Vagina (tissue), 2 donors: Measurements from ENCODE around the gene UBE2I. TPM values are rescaled to one million over a fixed set of nuclear protein-coding genes. Genes with fewer than 3 reads are reported as not detected.

Source experiments
- DNase-seq, 2 donors: peaks; one replicate each; pipeline ENCODE4 v3.0.0-alpha.2; 2017; ENCODE audit errors: extremely low spot score in 2 of 2
- H3K27ac ChIP-seq: fragments of 200-600 bp; sonication (generic); one replicate; pipeline ENCODE4 v1.5.1; 2019
- H3K27me3 ChIP-seq: fragments of 200-600 bp; sonication (generic); one replicate; pipeline ENCODE4 v1.5.1; 2019
- H3K36me3 ChIP-seq, 2 donors: fragments of 200-600 bp; sonication (generic); one replicate each; pipeline ENCODE4 v1.5.1; 2017 to 2019
- H3K4me1 ChIP-seq: fragments of 200-600 bp; sonication (generic); one replicate; pipeline ENCODE4 v1.5.1; 2019
- H3K4me3 ChIP-seq, 2 donors: fragments of 200-600 bp; sonication (generic); 1 replicate in 1 of 2; 2 replicates in 1 of 2; pipeline ENCODE4 v1.5.1; 2016 to 2019
- H3K9me3 ChIP-seq: fragments of 200-600 bp; sonication (generic); one replicate; pipeline ENCODE4 v1.5.1; 2019
- POLR2A ChIP-seq, 2 donors: fragments of 450-650 bp; IDR thresholded peaks; one replicate each; pipeline ENCODE4 v1.6.1; 2017; ENCODE audit warnings: antibody characterized with exemption in 2 of 2, mild to moderate bottlenecking in 2 of 2, moderate library complexity in 2 of 2
- POLR2AphosphoS5 ChIP-seq, 2 donors: sonication (generic); formaldehyde crosslinking; IDR thresholded peaks; one replicate each; pipeline ENCODE4 v1.9.0; 2017; ENCODE audit warnings: antibody characterized with exemption in 2 of 2, mild to moderate bottlenecking in 2 of 2, low read depth in 1 of 2; ENCODE audit not compliant: insufficient read depth in 1 of 2
- intact Hi-C: fragments of 100-400 bp; cut with DNase I; formaldehyde crosslinking; loops from one replicate; pipeline ENCODE4 v1.15.1; 2023
- total RNA-seq: library from RNA; depleted of rRNA; stranded (reverse); fragments of >200 nt; gene quantifications from one replicate; pipeline ENCODE4 v1.2.3, GENCODE V29; 2016
- TF ChIP-seq, protein P1 (sequence below), 3 experiments: fragments of 450-650 bp in 2 of 3; fragments of 200-600 bp in 1 of 3; sonication (generic) in 1 of 3; IDR thresholded peaks; one replicate each; pipeline ENCODE4 v1.5.1; 2017 to 2019; ENCODE audit warnings: antibody characterized with exemption in 3 of 3, mild to moderate bottlenecking in 2 of 3, moderate library complexity in 2 of 3

UBE2I gene
- total RNA-seq, 1 donor from 2014 or later, result 51.3 TPM

DNA sequence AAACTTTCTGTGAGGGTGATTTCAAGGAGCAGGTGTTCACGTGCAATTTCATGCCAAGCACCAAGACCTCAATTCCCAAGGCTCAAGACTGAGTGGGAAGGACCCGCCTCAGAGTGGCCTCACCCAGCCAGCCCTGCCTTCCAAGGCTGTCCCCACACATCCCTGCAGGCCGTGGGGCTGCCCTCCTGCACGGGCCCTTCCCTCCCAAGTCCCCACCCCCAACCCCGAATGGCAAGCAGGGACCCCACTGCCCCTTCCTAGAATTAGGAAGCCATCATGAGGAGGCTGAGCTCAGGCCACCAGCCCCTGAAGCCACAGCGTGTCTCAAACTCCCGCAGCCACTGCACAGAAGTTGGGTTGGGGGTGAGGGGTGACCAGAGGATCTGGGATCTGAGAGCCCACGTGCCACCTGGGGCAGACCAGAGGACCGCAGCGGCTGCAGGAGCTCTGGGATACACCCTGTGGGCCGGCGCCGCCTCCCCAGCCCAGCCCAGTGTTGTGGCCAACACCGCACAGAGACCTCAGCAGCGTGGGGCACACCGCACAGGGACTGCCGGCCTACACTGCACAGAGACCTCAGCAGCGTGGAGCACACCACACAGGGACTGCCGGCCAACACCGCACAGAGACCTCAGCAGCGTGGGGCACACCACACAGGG, 63.0 kb downstream of the UBE2I start:
- no peak overlapping the region for H3K27ac ChIP-seq
- H3K27me3 ChIP-seq, result no peaks in the 10 kb centered on the region
- TF ChIP-seq POLR2AphosphoS5 (IDR thresholded peaks at IDR 0.05; ENCODE audit: insufficient read depth in 1 of 2, low read depth in 1 of 2), result no peak
- TF ChIP-seq, protein P1, sequence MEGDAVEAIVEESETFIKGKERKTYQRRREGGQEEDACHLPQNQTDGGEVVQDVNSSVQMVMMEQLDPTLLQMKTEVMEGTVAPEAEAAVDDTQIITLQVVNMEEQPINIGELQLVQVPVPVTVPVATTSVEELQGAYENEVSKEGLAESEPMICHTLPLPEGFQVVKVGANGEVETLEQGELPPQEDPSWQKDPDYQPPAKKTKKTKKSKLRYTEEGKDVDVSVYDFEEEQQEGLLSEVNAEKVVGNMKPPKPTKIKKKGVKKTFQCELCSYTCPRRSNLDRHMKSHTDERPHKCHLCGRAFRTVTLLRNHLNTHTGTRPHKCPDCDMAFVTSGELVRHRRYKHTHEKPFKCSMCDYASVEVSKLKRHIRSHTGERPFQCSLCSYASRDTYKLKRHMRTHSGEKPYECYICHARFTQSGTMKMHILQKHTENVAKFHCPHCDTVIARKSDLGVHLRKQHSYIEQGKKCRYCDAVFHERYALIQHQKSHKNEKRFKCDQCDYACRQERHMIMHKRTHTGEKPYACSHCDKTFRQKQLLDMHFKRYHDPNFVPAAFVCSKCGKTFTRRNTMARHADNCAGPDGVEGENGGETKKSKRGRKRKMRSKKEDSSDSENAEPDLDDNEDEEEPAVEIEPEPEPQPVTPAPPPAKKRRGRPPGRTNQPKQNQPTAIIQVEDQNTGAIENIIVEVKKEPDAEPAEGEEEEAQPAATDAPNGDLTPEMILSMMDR (IDR thresholded peaks at IDR 0.05), result no peak
- no peaks in the 10 kb centered on the region for H3K4me1 ChIP-seq
- no peaks in the 10 kb centered on the region for H3K9me3 ChIP-seq
- DNase-seq, result no peak
- intact Hi-C loops, result no loop called here
- peaks cover 0 to 31% of the 10 kb centered on the region in 2 donors for H3K36me3 ChIP-seq
- no peak overlapping the region for H3K4me3 ChIP-seq

DNA sequence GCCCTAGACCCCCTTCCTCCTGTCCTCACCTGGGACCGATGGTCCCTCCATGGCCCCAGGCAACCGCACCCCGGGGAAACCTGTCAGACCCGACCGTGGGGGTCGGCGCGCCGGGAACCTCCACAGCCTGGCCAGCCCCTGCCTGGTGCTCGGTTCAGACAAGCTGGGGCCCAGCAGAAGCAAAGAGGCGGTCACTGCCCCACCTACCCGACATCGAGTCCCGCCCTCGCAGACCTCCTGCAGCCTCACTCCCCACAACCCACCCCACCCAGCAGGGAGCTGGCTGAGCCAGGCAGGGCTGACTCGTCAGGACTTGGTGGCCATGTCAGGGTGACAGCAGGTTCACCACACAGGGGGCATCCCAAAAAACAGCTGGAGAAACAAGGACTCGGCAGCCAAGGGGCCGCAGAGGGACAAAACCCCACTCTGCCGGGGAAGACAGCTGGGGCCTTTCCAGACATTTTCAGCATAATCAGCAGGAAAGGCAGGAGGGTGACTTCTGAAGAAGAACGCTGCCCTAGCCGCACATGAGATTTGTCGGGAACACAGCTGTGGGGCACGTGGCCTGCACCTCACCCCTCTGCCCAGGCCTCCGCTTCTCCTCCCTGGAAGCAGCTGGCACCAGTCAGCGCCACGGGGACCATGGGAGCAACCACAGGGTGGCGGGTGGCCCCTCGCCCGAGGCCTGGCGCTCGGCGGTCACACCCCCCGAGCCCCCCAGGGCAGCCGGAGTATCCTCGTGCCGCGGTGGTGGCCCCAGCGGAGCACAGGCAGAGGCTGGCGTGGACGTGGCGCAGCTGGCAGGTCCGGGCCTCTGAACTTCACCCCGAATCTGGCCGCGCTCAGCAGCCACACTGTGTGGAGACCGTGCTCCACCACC, 65.2 kb downstream of the UBE2I start:
- TF ChIP-seq, protein P1 (IDR thresholded peaks at IDR 0.05), result no peak
- no peak for TF ChIP-seq POLR2AphosphoS5 (IDR thresholded peaks at IDR 0.05; ENCODE audit: insufficient read depth in 1 of 2, low read depth in 1 of 2)
- TF ChIP-seq POLR2A (IDR thresholded peaks at IDR 0.05), result no peak
- no peak overlapping the region for H3K4me3 ChIP-seq
- peaks cover 15% of the 10 kb centered on the region for H3K4me1 ChIP-seq
- H3K36me3 ChIP-seq, result peaks cover 0 to 20% of the 10 kb centered on the region in 2 donors
- H3K27ac ChIP-seq, result no peak overlapping the region
- H3K9me3 ChIP-seq, result no peaks in the 10 kb centered on the region
- no peaks in the 10 kb centered on the region for H3K27me3 ChIP-seq
- no peak for DNase-seq
- intact Hi-C loops, result no loop called here

DNA sequence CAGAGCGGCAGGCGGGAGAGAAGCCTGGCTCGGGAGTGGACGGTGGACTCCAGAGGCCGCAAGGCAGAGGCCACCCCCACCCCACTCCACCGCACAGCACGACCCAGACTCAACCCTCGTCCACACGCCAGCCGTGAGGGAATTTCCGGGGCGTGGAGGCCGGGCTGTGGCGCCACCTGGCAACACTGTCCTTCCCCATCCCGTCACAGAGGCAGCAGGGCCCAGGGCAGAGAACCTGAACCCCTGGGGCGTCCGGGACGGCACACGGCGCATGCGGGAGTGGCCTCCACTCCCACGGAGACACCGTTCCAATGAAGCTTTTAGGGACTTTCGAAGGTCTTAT, 65.8 kb downstream of the UBE2I start:
- H3K36me3 ChIP-seq, result peaks cover 0 to 14% of the 10 kb centered on the region in 2 donors
- no peaks in the 10 kb centered on the region for H3K9me3 ChIP-seq
- no peak for TF ChIP-seq POLR2AphosphoS5 (IDR thresholded peaks at IDR 0.05; ENCODE audit: insufficient read depth in 1 of 2, low read depth in 1 of 2)
- TF ChIP-seq, protein P1 (IDR thresholded peaks at IDR 0.05), result no peak
- no peak for TF ChIP-seq POLR2A (IDR thresholded peaks at IDR 0.05)

DNA sequence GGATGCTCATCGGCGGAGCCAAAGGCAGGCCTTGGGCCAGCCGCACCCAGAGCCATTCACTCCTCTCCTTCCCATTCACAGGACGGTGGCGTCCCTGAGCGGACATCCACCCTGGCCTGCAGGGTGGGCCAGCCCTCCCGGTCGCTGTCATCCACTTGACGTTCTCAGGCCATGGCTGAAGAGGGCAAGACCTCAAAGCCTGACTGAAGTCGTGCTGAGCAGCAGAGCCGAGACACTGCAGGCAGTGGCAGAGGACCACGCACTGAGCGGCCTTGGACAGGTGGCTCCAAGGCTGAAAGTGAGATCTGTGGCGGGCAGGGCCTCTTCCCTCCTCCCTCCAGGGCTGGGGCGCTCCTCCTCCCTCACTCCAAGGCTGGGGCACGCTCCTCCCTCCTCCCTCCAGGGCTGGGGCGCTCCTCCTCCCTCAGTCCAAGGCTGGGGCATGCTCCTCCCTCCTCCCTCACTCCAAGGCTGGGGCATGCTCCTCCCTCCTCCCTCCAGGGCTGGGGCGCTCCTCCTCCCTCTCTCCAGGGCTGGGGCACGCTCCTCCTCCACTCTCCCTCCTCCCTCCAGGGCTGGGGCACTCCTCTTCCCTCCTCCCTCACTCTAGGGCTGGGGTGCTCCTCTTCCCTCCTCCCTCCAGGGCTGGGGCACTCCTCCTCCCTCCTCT, 66.4 kb downstream of the UBE2I start:
- Histone ChIP-seq H3K4me1 (peaks cover 21% of the 10 kb centered on the region), H3K36me3 (peaks cover 0 to 15% of the 10 kb centered on the region in 2 donors), H3K27ac (no peak overlapping the region), H3K9me3 (no peaks in the 10 kb centered on the region), H3K4me3 (no peak overlapping the region), H3K27me3 (no peaks in the 10 kb centered on the region)
- DNase-seq, result no peak
- no peak for TF ChIP-seq POLR2AphosphoS5 (IDR thresholded peaks at IDR 0.05; ENCODE audit: insufficient read depth in 1 of 2, low read depth in 1 of 2)
- TF ChIP-seq, protein P1 (IDR thresholded peaks at IDR 0.05), result no peak
- no peak for TF ChIP-seq POLR2A (IDR thresholded peaks at IDR 0.05)
- intact Hi-C loops, result no loop called here

More for the DNA sequence above, 65.8 kb downstream of the UBE2I start:
- Histone ChIP-seq H3K27me3 (no peaks in the 10 kb centered on the region), H3K27ac (no peak overlapping the region), H3K4me1 (peaks cover 21% of the 10 kb centered on the region), H3K4me3 (no peak overlapping the region)
- intact Hi-C loops, result no loop called here
- no peak for DNase-seq

Other genes with a start within 250 kb of the UBE2I start
- gene SSTR5, start 236.9 kb upstream of the UBE2I start, total RNA-seq, result 0.98 TPM
- not detected for gene C1QTNF8, start 213.4 kb upstream of the UBE2I start, total RNA-seq
- gene CACNA1H, start 156.5 kb upstream of the UBE2I start, total RNA-seq, result 10.8 TPM
- not detected for gene TPSG1, start 84.4 kb upstream of the UBE2I start, total RNA-seq
- gene TPSB2, start 79.5 kb upstream of the UBE2I start, total RNA-seq, result 59.7 TPM
- gene TPSAB1, start 68.9 kb upstream of the UBE2I start, total RNA-seq, result 70.0 TPM
- 7.1 TPM for gene TPSD1, start 53.6 kb upstream of the UBE2I start, total RNA-seq
- gene BAIAP3, start 24.0 kb downstream of the UBE2I start, total RNA-seq, result 4.2 TPM
- 60.6 TPM for gene TSR3, start 42.2 kb downstream of the UBE2I start, total RNA-seq
- 63.3 TPM for gene GNPTG, start 42.3 kb downstream of the UBE2I start, total RNA-seq
- gene UNKL, start 105.1 kb downstream of the UBE2I start, total RNA-seq, result 32.9 TPM
- 3.7 TPM for gene UQCC4, start 111.1 kb downstream of the UBE2I start, total RNA-seq
- not detected for gene PERCC1, start 121.4 kb downstream of the UBE2I start, total RNA-seq
- gene CCDC154, start 134.9 kb downstream of the UBE2I start, total RNA-seq, result not detected
- gene CLCN7, start 165.4 kb downstream of the UBE2I start, total RNA-seq, result 49.8 TPM
- not detected for gene PTX4, start 179.3 kb downstream of the UBE2I start, total RNA-seq
- gene TELO2, start 183.7 kb downstream of the UBE2I start, total RNA-seq, result 23.8 TPM
- gene TMEM204, start 224.0 kb downstream of the UBE2I start, total RNA-seq, result 33.1 TPM